Ishikawa (cell line): ENCODE measurements around the gene DSTN.

ENCODE experiments used
- NFIC ChIP-seq: IDR thresholded peaks from 2 replicates; pipeline ENCODE4 v1.6.1; 2012
- TAF1 ChIP-seq: IDR thresholded peaks from 2 replicates; pipeline ENCODE4 v1.6.1; 2012; ENCODE audit warnings: low read depth, mild to moderate bottlenecking

DNA sequence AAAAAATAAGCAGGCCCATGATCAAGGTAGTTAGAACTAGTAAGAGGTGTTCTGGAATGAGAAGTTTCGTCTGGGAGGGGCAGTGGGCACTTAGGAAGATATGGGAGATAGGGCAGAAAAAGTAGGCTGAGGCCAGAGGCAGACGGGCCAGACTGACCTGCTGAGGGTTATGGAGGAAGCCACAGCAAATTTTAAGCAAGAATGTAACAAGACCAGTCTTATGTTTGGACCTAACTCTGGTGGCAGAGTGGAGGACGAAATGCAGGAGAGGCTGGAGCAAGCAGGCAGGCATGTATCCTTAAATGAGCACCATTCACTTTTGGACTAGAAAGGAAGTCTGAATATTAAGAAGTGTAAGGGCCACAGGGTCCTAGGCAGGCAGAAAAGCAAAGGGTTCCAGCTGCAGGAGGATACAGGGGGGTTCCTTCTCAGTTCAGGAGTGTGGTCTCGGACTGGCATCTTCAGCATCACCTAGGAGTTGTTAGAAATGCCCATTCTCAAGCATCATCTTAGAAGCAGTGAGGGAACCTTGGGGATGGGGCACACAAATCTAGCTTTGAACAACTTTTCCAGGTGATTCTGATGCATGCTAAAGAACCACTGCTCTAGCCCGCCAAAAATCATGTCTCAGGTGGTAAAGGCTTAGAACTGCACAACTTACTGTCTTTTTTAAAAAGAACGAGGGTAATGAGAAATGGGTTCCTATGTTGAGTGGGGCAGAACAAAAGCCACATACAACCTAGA is 1.7 kb upstream of the DSTN start:
- no peak for TF ChIP-seq NFIC
- no peak for TF ChIP-seq TAF1
